Spinal cord (tissue), 4 donors: Measurements from ENCODE around the gene TIGIT. TPM values are rescaled to one million over a fixed set of nuclear protein-coding genes. Genes with fewer than 3 reads are reported as not detected.

Experiments used
- polyA plus RNA-seq, 2 donors: library from polyadenylated mRNA; unstranded; fragments of 120-200 nt; gene quantifications; one replicate each; pipeline ENCODE4 v1.2.1, GENCODE V29; 2013; ENCODE audit not compliant: insufficient read length in 2 of 2
- total RNA-seq, 2 donors: library from RNA; depleted of rRNA in 1 of 2; stranded (reverse); fragments of 120-200 nt in 1 of 2; fragments of >200 nt in 1 of 2; gene quantifications; one replicate each; pipeline versions ENCODE4 v1.2.3 to v1.2.4, GENCODE V29; 2013 to 2014

TIGIT gene
- total and polyA plus RNA-seq, 4 donors, result 0.10 to 0.17 (median 0.15) TPM; not detected in 1

Other genes starting within 250 kb of the TIGIT start
- 10 to 100 TPM in 1 of 2 donors, 1 to 10 TPM in 1; 5.6 to 11.1 TPM for gene CCDC191, start 237.5 kb upstream of the TIGIT start, total RNA-seq
- gene CCDC191, start 237.5 kb upstream of the TIGIT start, polyA plus RNA-seq, result 10 to 100 TPM; 13.1 to 13.3 TPM
- gene QTRT2, start 237.3 kb upstream of the TIGIT start, total RNA-seq, result 10 to 100 TPM; 21.2 to 23.9 TPM
- gene QTRT2, start 237.3 kb upstream of the TIGIT start, polyA plus RNA-seq, result 10 to 100 TPM; 10.0 to 15.2 TPM
- under 1 TPM in 1 of 2 donors, not detected in 1; 0.79 TPM for gene DRD3, start 115.0 kb upstream of the TIGIT start, total RNA-seq
- under 1 TPM; 0.60 to 0.63 TPM for gene DRD3, start 115.0 kb upstream of the TIGIT start, polyA plus RNA-seq
- gene ZNF80, start 56.5 kb upstream of the TIGIT start, total RNA-seq, result under 1 TPM in 1 of 2 donors, not detected in 1; 0.06 TPM
- gene ZNF80, start 56.5 kb upstream of the TIGIT start, polyA plus RNA-seq, result under 1 TPM in 1 of 2 donors, not detected in 1; 0.11 TPM